ENCODE data around the gene OXNAD1. TPM values are rescaled to one million over a fixed set of nuclear protein-coding genes. Genes with fewer than 3 reads are reported as not detected.

Gene OXNAD1
- total and polyA plus RNA-seq, 10 of the 15 experiments (the other 5 are each of a cell fraction or from before 2014, with no cell fraction given), result 5.6 to 27.8 (median 16.2) TPM

DNA sequence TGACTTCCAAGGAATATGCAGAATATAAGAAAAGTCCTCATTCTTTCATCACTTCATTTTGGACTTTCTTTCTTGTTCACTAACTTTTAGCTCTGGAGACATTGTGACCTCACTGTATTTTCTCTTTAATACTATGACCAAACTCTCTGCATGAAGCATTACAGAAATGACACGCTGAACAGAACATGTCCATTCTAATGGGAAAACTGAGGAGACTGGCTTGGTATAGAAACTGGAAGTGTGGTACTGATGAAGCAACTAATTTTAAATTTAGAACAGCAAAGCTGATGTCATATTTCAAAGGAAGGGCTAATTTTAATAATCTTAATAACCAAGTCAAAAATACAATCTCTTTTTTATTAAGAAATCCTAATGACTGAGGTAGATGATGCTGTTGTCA is 5.0 kb upstream of the OXNAD1 start:
- SMC1A ChIA-PET (ENCODE audit: uncharacterized antibody, unreplicated experiment), result no interaction called here
- Histone ChIP-seq H3K9me3 (replicated peaks; ENCODE audit: control insufficient read depth, insufficient read depth, low read length) (no peaks in the 10 kb centered on the region), H3K4me3 (no peak overlapping the region), H3K9ac (ENCODE audit: control insufficient read depth, insufficient read depth, low read length) (no peak overlapping the region), H3K27me3 (replicated peaks in 1 of 2; ENCODE audit: control insufficient read depth in 2 of 2, insufficient read depth in 2 of 2, low read length in 1 of 2) (no peaks in the 10 kb centered on the region), H2AFZ (ENCODE audit: control insufficient read depth, low read depth, low read length) (no peak overlapping the region), H3K36me3 (ENCODE audit: control insufficient read depth in 2 of 2, insufficient read depth in 2 of 2, low read length in 1 of 2) (peaks cover 0 to 2% of the 10 kb centered on the region in 2 experiments; a peak in 2 of 4 replicates), H3K79me2 (ENCODE audit: control insufficient read depth, insufficient read depth, low read length) (peaks cover 21% of the 10 kb centered on the region), H4K20me1 (ENCODE audit: control insufficient read depth, insufficient read depth) (no peaks in the 10 kb centered on the region), H3K27ac (ENCODE audit: control insufficient read depth, insufficient read depth) (no peak overlapping the region), H3K4me2 (ENCODE audit: control insufficient read depth, insufficient read depth) (no peak overlapping the region), H3K4me1 (ENCODE audit: control insufficient read depth, insufficient read depth, low read length) (no peaks in the 10 kb centered on the region; the same call in 1 of the 2 replicates)
- in situ Hi-C loops (cut with MboI), result no loop called here
- CTCF ChIA-PET, result interaction anchor here (1.2 to 2.3 kb wide), 2 partner anchors 9 to 12 kb away, joined by 3 to 13 read pairs; no protein-coding TSS in a partner anchor
- TF ChIP-seq PAX8 (IDR thresholded peaks at IDR 0.05), result no peak
- no peak for TF ChIP-seq FOS (IDR thresholded peaks at IDR 0.05; ENCODE audit: borderline replicate concordance, extremely low read depth, insufficient read length)
- TF ChIP-seq SREBF2 (IDR thresholded peaks at IDR 0.05; ENCODE audit: low read length), result no peak
- no peak for TF ChIP-seq KLF5 (IDR thresholded peaks at IDR 0.05; ENCODE audit: partially characterized antibody)
- TF ChIP-seq SIX5 (IDR thresholded peaks at IDR 0.05; ENCODE audit: low read depth, low read length, severe bottlenecking), result no peak
- TF ChIP-seq, protein P1, sequence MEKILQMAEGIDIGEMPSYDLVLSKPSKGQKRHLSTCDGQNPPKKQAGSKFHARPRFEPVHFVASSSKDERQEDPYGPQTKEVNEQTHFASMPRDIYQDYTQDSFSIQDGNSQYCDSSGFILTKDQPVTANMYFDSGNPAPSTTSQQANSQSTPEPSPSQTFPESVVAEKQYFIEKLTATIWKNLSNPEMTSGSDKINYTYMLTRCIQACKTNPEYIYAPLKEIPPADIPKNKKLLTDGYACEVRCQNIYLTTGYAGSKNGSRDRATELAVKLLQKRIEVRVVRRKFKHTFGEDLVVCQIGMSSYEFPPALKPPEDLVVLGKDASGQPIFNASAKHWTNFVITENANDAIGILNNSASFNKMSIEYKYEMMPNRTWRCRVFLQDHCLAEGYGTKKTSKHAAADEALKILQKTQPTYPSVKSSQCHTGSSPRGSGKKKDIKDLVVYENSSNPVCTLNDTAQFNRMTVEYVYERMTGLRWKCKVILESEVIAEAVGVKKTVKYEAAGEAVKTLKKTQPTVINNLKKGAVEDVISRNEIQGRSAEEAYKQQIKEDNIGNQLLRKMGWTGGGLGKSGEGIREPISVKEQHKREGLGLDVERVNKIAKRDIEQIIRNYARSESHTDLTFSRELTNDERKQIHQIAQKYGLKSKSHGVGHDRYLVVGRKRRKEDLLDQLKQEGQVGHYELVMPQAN (conservative IDR thresholded peaks at IDR 0.05), result no peak
- no peak for TF ChIP-seq ZNF384 (IDR thresholded peaks at IDR 0.05; ENCODE audit: borderline replicate concordance, low read depth, low read length)
- TF ChIP-seq, protein P2, sequence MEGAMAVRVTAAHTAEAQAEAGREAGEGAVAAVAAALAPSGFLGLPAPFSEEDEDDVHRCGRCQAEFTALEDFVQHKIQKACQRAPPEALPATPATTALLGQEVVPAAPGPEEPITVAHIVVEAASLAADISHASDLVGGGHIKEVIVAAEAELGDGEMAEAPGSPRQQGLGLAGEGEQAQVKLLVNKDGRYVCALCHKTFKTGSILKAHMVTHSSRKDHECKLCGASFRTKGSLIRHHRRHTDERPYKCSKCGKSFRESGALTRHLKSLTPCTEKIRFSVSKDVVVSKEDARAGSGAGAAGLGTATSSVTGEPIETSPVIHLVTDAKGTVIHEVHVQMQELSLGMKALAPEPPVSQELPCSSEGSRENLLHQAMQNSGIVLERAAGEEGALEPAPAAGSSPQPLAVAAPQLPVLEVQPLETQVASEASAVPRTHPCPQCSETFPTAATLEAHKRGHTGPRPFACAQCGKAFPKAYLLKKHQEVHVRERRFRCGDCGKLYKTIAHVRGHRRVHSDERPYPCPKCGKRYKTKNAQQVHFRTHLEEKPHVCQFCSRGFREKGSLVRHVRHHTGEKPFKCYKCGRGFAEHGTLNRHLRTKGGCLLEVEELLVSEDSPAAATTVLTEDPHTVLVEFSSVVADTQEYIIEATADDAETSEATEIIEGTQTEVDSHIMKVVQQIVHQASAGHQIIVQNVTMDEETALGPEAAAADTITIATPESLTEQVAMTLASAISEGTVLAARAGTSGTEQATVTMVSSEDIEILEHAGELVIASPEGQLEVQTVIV (IDR thresholded peaks at IDR 0.05; ENCODE audit: borderline replicate concordance, partially characterized antibody), result no peak
- TF ChIP-seq IKZF2 (IDR thresholded peaks at IDR 0.05), result no peak
- TF ChIP-seq NR2C1 (IDR thresholded peaks at IDR 0.05), result no peak
- no peak for TF ChIP-seq SMAD5 (IDR thresholded peaks at IDR 0.05; ENCODE audit: low read depth)
- TF ChIP-seq RUNX3 (IDR thresholded peaks at IDR 0.05; ENCODE audit: low read length), result no peak
- no peak for TF ChIP-seq TCF3 (IDR thresholded peaks at IDR 0.05; ENCODE audit: borderline replicate concordance, insufficient read depth, low read depth, low read length)
- TF ChIP-seq SIN3A (IDR thresholded peaks at IDR 0.05; ENCODE audit: low read depth, low read length), result no peak
- TF ChIP-seq RAD51 (IDR thresholded peaks at IDR 0.05), result no peak
- DNase-seq (ENCODE audit: low read depth, low spot score) (no peak), ATAC-seq (no peak), FAIRE-seq (no peak)
- 58% methylated on average over 1 of the region's 1 CpG for WGBS (ENCODE audit: insufficient coverage, insufficient replicate concordance, low lambda C conversion rate, missing lambda C conversion rate)
- RAD21 ChIA-PET (ENCODE audit: unreplicated experiment), result no interaction called here
- POLR2A ChIA-PET, result no interaction called here
- intact Hi-C loops (cut with micrococcal nuclease; ENCODE audit: unreplicated experiment), result loop anchor here (10.0 kb wide), 1 partner anchor 975 kb away; no protein-coding TSS in a partner anchor
- BruUV-seq (replicated peaks), result no TSS peak
